ENCODE results near the gene XIRP2.

GRCh38 chr2:166944909-166945308, 56.6 kb downstream of the XIRP2 start:
- TF ChIP-seq CTCF (conservative IDR thresholded peaks at IDR 0.05; ENCODE audit: low read depth, low read length) (no peak), ELK1 (IDR thresholded peaks at IDR 0.05; ENCODE audit: borderline replicate concordance, low read depth, low read length) (no peak), BHLHE40 (IDR thresholded peaks at IDR 0.05; ENCODE audit: low read depth, low read length) (no peak)
